Measurements from ENCODE around the gene IDH3A. TPM values are rescaled to one million over a fixed set of nuclear protein-coding genes. Genes with fewer than 3 reads are reported as not detected.

Gene IDH3A
- total RNA-seq, 1 donor from 2014 or later, result 71.6 TPM

GRCh38 chr15:78220713-78221112, 71.6 kb downstream of the IDH3A start:
- TF ChIP-seq CTCF (IDR thresholded peaks at IDR 0.05), result no peak
- ATAC-seq (no peak), DNase-seq (no peak)
- H3K4me1 ChIP-seq, result no peaks in the 10 kb centered on the region
- H3K27me3 ChIP-seq, result no peaks in the 10 kb centered on the region
- no peak overlapping the region for H3K27ac ChIP-seq
- no peak overlapping the region for H3K4me3 ChIP-seq
- H3K9me3 ChIP-seq, result no peaks in the 10 kb centered on the region
- H3K36me3 ChIP-seq, result no peaks in the 10 kb centered on the region
- intact Hi-C loops (cut with DNase I), result no loop called here

Other genes starting within 250 kb of the IDH3A start
- 88.7 TPM for gene TBC1D2B, start 71.7 kb upstream of the IDH3A start, total RNA-seq
- gene SH2D7, start 56.8 kb upstream of the IDH3A start, total RNA-seq, result not detected
- gene CIB2, start 17.9 kb upstream of the IDH3A start, total RNA-seq, result 1.9 TPM
- gene ACSBG1, start 85.2 kb downstream of the IDH3A start, total RNA-seq, result not detected
- gene DNAJA4, start 115.2 kb downstream of the IDH3A start, total RNA-seq, result 17.9 TPM
- 37.9 TPM for gene SKIC8, start 150.2 kb downstream of the IDH3A start, total RNA-seq
- not detected for gene CRABP1, start 191.0 kb downstream of the IDH3A start, total RNA-seq